HG03354 (cell line): ENCODE results near the gene PPFIBP1.
"Not testable (repeated sequence)": the region's sequence is repeated elsewhere in the genome, so short reads cannot be mapped to it uniquely, and the experiment has no call there.

Source experiments
- ATAC-seq: cut with Tn5 transposase; IDR thresholded peaks from one replicate; pipeline ENCODE4 v1.9.1; 2021; ENCODE audit warnings: mild to moderate bottlenecking; ENCODE audit not compliant: unreplicated experiment, poor library complexity, severe bottlenecking

PPFIBP1 gene

DNA sequence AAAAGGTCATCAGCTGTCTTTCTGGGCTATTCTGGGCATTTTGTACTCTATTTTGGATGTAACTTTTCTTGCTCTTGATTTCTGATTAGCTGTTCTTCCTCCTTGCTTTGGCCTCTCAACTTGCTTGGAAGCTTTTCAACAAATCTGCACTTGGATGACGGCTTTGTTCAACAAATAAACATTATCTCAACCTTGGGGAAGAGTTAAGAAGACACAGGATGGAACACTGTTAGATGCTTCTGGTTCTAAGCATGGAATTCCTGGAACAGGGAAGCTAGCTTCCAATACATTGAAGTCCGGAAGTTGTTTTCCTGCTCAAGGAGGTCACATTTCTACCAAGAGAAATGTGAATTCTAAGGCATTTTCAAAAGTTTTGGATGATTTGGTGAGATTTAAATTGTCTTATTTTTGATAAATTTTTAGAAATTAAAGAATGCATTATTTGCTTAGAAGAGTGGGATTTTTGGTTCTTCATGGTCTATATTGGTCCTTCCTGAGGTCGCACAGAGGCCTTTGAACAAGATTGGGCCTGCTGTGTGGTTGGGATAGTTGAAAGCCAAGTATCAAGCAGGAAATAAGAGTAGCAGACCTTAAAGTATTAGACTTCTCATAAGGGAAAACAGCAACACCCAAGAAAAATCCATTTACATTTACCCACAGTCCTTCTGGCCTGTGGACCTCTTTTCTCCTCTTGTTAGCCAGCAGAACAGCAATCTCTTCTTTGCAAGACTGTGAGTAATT, 59.2 kb downstream of the PPFIBP1 start:
- ATAC-seq = no peak

DNA sequence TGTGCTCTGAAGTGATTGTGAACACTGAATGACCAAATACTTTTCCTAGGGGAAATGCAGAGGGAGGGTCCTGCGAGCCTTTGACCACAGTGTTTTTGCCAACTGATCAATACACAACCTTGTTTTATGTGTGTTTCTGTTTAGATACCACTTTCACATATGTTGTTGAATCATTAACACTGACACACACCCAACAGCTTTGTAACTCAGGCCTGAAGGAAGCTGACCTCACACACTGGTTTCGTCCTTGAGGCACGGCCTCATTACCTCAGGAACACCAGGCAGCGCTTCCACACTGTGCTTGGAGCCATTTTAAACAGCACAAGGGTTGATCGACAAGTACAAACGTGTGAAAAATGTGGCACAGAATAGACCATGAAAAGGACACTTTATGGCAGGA, 60.0 kb downstream of the PPFIBP1 start:
- ATAC-seq = no peak

DNA sequence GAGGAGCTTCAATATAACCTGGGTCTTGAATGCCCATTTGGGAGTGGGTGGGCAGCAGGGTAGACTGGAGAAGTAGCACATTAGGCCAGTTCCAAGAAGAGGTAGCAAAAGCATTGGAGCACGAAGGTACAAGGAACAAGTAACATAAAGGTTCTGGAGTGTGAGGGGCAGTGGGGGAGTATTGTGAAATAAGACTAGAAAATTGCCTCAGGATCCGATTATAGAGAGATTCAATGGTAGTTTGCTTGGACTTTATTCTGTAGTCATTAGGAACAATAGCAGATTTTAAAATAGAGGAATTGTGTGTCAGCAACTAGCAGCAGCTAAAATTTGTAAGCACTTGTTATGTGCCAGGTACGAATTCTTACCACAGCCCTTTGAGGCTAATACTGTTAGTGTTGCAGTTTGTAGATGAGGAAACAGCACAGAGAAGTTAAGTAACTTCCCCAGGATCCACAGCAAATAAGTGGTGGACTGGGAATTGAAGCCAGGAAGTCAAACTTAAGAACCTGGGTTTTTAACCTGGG, 61.8 kb downstream of the PPFIBP1 start:
- no peak for ATAC-seq

DNA sequence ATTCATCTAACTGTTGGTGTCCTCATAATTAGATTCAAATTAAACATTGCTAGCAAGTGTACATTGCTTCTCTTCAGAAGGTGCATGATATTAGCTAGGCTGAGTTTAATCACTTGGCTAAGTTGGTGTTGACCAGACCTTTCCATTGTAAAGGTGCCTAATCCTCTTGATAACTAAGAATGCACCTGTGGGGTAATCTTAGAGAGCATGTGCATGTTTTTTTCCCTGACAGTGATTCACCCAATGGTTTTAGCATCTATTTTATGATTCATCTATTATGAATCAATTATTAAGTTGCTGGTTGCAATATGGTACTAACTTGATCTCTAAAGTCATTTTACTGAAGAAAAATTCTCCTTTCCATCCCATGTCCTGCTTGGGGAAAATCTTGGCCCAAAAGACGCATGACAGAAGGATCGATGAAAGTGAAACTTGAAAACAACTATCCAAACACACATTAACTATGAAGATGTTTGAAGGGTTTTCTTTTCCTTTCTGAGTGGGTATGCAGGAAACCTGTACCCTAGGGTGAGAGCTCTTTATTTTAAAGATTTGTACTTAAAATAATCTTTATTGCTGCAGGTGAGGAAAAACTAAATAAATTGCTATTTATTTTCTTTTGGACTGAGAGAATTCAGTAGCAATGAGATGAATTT, 64.2 kb downstream of the PPFIBP1 start:
- ATAC-seq = peak; percentile 56

DNA sequence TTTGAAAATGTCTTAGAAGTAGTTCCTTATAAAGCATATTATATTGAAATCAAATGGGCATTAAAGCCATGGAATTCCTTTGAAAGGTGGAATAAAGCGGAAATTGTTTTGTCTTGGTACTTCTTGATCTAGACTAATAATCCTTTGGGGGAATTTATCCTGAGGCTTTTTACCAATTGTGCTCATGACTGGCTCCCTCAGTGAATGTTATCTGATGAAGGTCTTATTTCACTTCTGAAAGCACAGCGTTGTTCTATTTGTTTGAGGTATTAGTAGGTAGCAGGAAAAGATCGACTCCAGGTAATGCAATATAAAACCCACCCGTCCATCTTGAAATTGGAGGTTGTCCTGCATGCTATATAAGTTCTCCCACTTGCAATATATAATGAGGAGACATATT, 64.8 kb downstream of the PPFIBP1 start:
- ATAC-seq = no peak

DNA sequence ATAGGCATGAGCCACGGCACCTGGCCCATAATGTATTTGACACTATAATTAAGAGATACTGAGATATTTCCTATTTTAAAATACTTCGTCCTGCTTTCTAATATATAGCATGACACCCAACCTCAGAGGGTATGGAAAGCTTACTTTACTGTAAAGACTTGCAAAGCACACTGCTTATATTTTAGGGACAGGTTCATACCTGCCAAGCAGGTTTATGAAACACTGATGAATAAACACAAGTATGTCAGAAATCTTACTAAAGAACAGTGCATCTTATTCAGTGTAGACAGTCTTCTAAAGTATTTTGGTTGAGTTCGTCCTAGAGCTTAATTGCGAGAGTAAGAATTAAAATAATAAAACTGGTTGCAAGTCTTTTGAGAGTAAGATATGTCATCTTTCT, 65.4 kb downstream of the PPFIBP1 start:
- no peak for ATAC-seq

DNA sequence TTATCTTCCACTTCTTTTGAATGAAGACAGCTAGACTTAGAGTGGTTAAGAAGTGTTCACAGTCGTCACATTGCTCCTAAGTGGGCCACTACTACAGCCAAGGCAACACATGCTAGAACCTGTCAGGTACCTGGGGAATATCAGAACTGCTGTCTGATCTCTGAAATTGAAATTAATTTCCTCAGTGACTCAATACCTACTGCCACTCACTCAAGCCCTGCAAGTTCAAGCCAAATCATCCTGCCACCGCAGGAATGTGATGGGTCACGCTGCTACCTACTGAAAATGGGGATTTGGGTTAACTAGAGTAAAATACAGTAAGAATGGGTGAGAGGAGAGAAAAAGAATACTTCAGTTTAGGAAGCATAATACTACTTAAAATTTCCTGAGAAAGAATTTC, 67.7 kb downstream of the PPFIBP1 start:
- ATAC-seq = not testable (repeated sequence)

DNA sequence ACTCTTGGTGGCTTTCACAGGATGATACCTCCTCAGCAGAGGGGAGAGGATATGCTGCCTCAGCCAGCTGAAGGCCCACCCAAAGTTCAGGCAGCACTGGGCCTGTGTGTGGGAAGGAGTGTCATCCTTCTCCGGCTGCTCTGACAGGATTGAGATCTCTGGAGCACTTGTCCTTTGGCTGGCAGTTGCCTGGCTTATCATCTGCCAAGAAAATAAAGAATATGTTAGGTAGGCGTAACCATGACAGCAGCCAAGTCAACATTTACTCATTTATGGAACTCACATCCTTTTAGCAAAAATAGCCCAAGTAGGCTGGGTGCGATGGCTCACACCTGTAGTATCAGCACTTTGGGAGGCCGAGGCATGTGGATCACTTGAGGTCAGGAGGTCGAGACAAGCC, 68.5 kb downstream of the PPFIBP1 start:
- no peak for ATAC-seq

DNA sequence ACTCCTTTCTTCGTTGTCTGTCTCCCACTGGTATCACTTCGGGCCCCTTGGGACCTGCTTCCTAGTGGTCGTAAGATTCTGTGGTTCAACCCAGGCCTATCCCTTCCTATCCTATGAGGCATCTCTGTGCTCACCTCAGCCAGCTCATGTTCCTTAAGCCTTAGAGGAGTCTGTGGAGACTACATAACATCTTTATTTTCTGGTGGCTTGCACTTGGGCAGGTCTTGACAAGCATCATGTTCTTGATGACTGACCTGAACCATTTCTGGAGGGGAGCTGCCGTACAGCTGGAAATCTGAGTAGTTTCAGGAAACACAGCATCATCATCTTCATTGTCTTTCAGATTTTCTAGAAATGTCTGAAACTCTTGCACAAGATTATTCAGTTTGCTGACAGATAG, 69.3 kb downstream of the PPFIBP1 start:
- no peak for ATAC-seq

DNA sequence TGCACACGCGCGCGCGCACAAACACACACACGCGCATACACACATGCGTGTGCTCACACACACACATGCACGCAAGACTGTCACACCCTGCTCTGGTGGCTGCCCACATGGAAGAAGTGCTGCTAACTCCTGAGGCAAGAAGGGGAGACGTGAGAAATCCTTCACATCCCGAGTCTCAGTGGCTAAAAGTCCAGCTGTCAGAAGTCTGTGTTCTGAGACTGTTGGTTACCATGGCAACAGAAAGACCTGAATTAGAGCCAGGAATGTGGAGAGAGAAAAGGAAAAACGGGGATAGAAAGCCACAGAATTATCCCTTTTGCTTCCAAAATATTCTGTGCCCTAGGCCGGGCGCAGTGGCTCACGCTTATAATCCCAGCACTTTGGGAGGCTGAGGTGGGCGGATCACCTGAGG, 71.2 kb downstream of the PPFIBP1 start:
- no peak for ATAC-seq

DNA sequence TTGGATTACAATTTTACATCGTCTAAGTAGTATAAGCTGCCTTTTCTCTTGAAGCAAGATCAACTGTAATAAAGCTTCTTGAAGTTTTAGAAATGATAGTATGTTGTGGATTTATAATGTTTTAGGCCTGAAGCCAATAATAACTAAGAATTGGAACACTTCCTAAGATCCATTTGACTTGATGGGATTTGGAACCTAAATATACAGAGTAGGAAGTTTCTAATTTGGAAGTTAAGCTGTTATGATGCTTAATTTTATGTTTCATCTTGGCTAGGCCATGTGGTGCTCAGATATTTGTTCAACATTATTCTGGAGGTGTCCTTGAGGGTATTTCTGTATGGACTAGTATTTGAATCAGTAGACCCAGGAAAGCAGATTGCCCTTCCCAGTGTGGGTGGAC, 74.9 kb downstream of the PPFIBP1 start:
- not testable (repeated sequence) for ATAC-seq

DNA sequence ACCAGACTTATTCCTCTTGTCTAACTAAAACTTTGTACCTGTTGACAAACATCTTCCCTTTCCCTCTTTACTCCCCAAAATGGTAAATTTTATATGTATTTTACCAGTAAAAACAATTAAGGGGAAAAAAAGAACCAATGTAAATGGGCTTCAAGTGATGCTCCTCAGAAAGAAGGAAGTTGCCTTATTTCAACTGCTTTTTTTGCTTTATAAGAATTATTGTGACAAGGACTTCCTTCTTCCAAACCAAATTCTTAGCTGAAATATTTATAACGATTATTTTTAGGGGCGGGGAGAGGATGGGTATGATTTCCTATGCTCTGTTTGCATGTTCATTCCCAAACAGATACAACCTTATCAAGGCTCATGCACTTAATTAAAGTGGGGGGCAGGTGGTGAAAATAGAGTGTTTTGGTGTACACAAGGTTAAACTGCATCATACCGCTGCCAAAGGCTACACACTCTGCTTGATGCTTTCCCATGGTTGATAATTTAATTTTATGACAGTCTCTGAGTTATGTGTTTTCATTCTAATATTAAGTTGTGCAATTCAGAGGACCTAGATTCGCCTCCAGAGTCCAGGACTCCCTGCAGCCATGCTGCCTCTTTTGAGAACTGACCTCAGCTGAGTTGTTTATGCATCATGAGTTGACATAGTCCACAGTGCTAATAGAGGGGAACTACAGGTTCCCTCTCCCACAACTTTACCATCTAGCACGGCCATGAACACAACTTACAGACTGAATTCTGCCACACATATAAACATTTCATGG, 77.2 kb downstream of the PPFIBP1 start:
- not testable (repeated sequence) for ATAC-seq

DNA sequence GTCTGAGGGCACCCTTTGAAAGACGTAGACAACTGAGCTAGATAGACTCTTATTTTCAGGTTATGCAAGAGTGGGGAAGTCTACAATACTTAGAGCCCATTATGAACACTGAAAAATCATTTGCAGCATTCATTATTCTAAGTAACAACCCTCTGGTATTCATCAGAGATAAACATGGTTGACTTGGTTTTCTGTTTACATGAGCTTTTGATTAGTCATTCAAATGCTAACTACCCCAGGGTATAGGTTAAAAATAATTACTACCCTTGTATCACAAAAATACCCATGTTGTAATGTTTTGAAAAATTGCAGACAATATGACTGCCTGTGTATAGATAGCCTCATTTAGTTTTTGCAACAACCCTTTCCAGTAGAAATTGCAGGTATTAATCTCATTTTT, 78.5 kb downstream of the PPFIBP1 start:
- ATAC-seq = no peak

DNA sequence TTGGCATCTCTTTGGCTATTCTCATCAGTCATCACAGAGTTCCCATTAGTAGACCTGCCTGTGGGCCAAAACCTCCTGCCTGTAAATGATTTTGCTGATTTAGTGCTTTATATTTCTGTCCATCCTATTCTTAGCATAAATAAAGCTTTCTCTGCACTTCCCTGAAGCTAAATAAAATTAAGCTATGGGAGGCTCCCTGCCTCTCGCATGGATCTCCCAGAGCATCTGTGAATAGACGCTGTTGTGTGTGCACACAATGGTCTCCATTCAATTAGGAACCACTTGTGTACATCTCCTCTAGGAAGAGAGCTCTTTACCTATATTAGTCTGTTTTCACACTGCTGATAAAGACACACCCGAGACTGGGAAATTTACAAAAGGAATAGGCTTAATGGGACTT, 80.4 kb downstream of the PPFIBP1 start:
- no peak for ATAC-seq

DNA sequence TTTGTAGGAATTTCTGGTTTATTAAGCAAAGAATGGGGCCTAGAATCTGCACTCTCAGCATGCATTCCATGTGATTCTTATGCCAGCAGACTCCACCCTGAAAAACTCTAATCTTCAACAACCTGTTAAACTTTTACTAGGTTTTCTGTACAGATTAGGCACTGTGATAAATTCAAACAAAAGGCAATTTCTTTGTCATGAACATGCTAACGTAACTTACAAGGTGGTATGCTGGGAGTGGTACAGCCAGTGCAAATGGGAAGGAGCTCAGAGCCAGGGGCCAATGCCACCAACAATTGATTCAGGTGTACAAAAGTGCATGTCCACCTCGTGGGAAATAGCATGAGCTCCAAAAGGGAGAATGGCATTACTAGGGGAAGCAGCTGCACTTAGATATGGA, 83.0 kb downstream of the PPFIBP1 start:
- ATAC-seq = no peak

DNA sequence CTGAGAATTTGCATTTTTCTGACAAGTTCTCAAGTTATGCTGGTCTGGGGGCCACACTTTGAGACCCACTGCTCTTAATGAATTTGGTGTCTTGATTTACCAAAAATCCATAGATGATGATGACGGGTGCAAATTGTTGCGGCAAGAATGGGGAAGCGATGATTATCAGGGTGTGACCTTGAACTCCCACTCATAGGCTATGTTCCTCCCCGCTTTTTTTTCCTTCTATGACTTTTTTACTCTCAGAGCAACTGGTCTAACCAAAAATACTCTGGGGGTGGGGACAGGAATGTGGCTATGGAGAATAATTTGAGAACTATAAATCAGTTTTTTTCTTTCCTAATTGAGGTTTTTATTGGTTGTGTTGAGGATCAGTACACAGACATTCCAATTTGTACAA, 83.6 kb downstream of the PPFIBP1 start:
- no peak for ATAC-seq

DNA sequence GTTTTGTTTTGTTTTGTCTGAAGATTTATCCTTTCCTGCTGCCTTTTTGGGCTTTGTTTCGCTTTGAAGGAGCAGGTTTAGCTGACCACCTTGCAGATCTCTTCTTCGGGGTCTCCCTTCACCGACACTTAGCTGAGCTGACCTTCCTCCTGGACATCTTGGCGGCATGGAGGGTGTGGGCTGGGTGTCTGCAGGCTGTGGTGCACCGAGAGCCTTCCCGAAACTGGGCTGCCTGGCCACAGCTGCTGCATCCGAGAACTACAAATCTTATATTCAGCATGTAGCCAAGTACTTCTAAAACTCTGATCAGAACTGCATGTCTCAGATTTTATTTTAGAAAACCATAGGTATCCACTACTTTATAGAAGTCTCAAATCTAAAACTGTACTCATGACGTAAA, 84.9 kb downstream of the PPFIBP1 start:
- no peak for ATAC-seq

DNA sequence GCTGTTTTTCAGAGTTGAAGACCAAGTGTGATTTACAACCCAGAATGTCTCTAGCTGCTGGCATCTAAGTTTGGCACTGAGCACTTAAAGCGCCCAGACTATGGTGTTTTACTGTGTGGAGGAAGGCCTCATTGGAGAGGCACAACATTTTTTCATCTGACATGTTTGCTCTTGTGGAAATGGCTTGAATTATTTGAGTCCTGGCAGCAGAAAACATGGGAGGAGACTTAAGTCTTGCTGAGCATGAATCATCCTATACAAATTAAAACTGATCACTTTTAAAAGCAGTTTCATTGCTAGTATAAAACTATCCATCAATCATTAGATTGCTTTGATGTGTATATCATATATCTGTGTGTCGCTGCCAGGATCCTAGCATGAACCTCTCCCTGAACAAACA, 86.4 kb downstream of the PPFIBP1 start:
- no peak for ATAC-seq

DNA sequence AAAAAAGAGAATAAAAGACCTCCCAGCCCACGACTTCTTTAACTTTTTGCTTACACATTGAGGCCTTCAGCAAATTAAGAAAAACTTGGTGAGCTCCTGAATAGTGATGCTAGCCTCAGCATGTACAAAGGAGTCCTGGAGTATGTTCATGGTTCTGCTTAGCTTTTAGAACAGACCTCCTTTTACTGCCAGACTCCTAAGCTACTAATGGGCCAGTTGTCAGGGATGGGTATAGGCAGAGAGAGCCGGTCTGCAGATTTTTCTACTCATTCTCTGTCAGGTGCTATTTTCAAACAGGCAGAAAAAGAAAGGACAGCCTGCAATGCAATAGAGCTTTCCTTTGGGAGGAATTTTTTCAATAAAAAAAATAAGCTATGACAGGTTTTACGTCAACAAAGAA, 90.4 kb downstream of the PPFIBP1 start:
- no peak for ATAC-seq

DNA sequence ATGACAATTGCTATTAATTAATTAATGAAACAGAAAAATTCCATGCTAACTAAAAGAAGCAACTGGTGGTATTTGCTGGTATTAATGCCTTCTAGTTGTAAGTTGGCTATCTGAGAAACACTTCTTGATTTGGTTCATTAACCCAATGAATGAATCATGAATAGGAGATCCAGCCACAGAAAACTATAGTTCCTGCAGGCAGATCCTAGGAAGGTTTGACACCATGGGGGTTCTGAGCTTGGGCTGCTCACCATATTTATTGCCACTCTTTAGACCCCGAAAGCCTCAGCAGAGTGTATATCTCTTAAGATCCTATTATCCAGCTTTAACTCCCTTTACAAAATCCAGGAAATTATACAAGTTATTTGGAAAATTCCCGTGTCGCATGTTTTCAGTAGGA, 90.9 kb downstream of the PPFIBP1 start:
- no peak for ATAC-seq
